ENCODE results near the gene DLL3. TPM values are rescaled to one million over a fixed set of nuclear protein-coding genes. Genes with fewer than 3 reads are reported as not detected.

The DLL3 gene
- total RNA-seq, 1 experiment from 2014 or later, result 0.17 TPM

DNA sequence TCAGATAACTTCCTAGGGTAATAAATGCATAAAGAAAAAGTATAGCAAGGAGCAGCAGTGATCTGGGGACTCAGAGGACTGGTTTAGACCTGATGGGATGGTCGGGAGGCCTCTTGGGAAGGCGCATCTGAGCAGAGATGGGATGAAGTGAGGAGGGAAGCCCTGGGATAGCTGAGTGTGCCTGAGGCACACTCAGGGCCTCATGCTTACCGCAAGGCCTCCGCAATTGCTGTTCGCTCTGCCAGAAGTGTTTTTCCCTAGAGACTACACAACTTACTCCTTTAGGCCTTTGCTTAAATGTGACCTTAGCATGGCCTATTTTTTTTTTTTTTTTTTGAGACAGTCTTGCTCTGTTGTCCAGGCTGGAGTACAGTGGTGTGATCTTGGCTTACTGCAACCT, 4.1 kb upstream of the DLL3 start (continued):
- TF ChIP-seq, protein P1, sequence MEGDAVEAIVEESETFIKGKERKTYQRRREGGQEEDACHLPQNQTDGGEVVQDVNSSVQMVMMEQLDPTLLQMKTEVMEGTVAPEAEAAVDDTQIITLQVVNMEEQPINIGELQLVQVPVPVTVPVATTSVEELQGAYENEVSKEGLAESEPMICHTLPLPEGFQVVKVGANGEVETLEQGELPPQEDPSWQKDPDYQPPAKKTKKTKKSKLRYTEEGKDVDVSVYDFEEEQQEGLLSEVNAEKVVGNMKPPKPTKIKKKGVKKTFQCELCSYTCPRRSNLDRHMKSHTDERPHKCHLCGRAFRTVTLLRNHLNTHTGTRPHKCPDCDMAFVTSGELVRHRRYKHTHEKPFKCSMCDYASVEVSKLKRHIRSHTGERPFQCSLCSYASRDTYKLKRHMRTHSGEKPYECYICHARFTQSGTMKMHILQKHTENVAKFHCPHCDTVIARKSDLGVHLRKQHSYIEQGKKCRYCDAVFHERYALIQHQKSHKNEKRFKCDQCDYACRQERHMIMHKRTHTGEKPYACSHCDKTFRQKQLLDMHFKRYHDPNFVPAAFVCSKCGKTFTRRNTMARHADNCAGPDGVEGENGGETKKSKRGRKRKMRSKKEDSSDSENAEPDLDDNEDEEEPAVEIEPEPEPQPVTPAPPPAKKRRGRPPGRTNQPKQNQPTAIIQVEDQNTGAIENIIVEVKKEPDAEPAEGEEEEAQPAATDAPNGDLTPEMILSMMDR (IDR thresholded peaks at IDR 0.05 in 2 of 3, conservative IDR thresholded peaks at IDR 0.05 in 1 of 3; ENCODE audit: borderline replicate concordance in 1 of 3, insufficient read depth in 1 of 3, low read depth in 2 of 3, low read length in 2 of 3), result no peak
- TF ChIP-seq EZH2phosphoT487 (IDR thresholded peaks at IDR 0.05; ENCODE audit: borderline replicate concordance), result no peak
- no peak for TF ChIP-seq EZH2 (IDR thresholded peaks at IDR 0.05)
- no peak for TF ChIP-seq JUND (IDR thresholded peaks at IDR 0.05)
- TF ChIP-seq RAD21 (IDR thresholded peaks at IDR 0.05; ENCODE audit: low read depth), result no peak

DNA sequence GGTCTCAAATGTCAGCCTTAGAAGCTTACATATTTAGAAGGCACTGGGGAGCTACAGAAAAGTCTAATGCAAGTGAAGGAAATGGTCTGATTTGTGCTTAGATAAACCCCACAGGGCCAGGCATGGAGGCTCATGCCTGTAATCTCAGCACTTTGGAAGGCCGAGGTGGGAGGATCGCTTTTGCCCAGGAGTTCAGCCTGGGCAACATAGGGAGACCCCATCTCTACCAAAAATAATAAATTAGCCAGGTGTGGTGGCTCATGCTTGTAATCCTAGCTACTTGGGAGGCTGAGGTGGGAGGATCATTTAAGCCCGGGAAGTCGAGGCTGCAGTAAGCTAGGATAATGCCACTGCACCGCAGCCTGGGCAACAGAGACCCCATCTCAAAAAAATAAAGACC, 2.7 kb upstream of the DLL3 start:
- no peak overlapping the region for H2AFZ ChIP-seq (ENCODE audit: low read depth, low read length, poor library complexity, severe bottlenecking)
- H3K27me3 ChIP-seq (ENCODE audit: insufficient read depth, low read length), result no peaks in the 10 kb centered on the region
- no peak overlapping the region for H3K4me2 ChIP-seq (ENCODE audit: low read length)
- ATAC-seq (no peak), DNase-seq (ENCODE audit: low read depth, low spot score) (no peak)
- H3K9me2 ChIP-seq (ENCODE audit: insufficient read depth), result no peaks in the 10 kb centered on the region
- no peak overlapping the region for H3K4me3 ChIP-seq (replicated peaks in 1 of 2; ENCODE audit: low read depth in 1 of 2, low read length in 2 of 2)
- H3K79me2 ChIP-seq (ENCODE audit: insufficient read depth, low read length), result no peaks in the 10 kb centered on the region
- H4K20me1 ChIP-seq (ENCODE audit: insufficient read depth), result no peaks in the 10 kb centered on the region
- TF ChIP-seq, protein P1 (IDR thresholded peaks at IDR 0.05 in 2 of 3, conservative IDR thresholded peaks at IDR 0.05 in 1 of 3; ENCODE audit: borderline replicate concordance in 1 of 3, insufficient read depth in 1 of 3, low read depth in 2 of 3, low read length in 2 of 3), result no peak
- TF ChIP-seq SRF (IDR thresholded peaks at IDR 0.05; ENCODE audit: low read depth) (no peak), SP1 (IDR thresholded peaks at IDR 0.05; ENCODE audit: low read depth) (no peak), FOSL1 (IDR thresholded peaks at IDR 0.05; ENCODE audit: low read depth) (no peak)
- TF ChIP-seq, protein P2, sequence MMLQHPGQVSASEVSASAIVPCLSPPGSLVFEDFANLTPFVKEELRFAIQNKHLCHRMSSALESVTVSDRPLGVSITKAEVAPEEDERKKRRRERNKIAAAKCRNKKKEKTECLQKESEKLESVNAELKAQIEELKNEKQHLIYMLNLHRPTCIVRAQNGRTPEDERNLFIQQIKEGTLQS (IDR thresholded peaks at IDR 0.05), result no peak
- intact Hi-C loops (cut with micrococcal nuclease), result no loop called here
- H3K4me1 ChIP-seq (ENCODE audit: control insufficient read depth in 1 of 2, insufficient read depth in 2 of 2, low read length in 2 of 2), result peaks cover 0 to 7% of the 10 kb centered on the region in 2 experiments; a peak in 2 of 4 replicates
- POLR2A ChIA-PET, result no interaction called here
- no peak overlapping the region for H3K27ac ChIP-seq (ENCODE audit: low read depth, low read length)
- CTCF ChIA-PET, result no interaction called here
- no peaks in the 10 kb centered on the region for H3K9me3 ChIP-seq (ENCODE audit: control insufficient read depth in 1 of 2, insufficient read depth in 1 of 2, low read depth in 1 of 2, low read length in 2 of 2)
- RAD21 ChIA-PET (ENCODE audit: low non-redundant PET in 1 of 2, low total read pairs in 2 of 2, uncharacterized antibody in 2 of 2, unreplicated experiment in 2 of 2), result no interaction called here
- BruUV-seq (replicated peaks), result no TSS peak
- H3K36me3 ChIP-seq (ENCODE audit: control insufficient read depth in 1 of 2, insufficient read depth in 2 of 2, low read length in 2 of 2), result no peaks in the 10 kb centered on the region
- H3K9ac ChIP-seq (ENCODE audit: low read length), result no peak overlapping the region

Data from HCT116 (cell line).